Stimulated activated CD4-positive, alpha-beta T cell treated with anti-CD3 and anti-CD28 coated beads, Interleukin-4, amount 100 ng/mL, for 1 hour (primary cell): Measurements from ENCODE around the gene CIT.

Source experiments
- DNase-seq: peaks from one replicate; pipeline ENCODE4 v3.0.0-alpha.2; 2020

Gene CIT

DNA sequence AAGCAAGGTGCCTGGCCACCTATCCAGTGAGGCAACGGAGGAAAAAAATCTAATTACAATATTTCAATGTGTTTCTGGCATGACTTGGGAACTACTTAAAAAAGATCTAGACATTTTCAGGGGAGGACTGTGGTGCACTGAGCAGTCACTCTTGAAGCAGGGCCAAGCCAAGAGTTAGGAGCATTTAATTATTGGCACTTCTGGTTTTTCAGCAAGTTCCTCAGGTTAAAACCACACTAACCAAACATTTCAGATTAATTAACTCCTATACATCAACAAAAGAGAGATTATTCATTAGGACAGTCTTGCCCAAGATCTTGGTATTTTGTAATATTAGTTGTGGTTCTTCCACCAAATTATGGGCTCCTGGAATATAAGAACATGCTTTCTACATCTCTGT lies 183.6 kb downstream of the CIT start:
- no peak for DNase-seq

DNA sequence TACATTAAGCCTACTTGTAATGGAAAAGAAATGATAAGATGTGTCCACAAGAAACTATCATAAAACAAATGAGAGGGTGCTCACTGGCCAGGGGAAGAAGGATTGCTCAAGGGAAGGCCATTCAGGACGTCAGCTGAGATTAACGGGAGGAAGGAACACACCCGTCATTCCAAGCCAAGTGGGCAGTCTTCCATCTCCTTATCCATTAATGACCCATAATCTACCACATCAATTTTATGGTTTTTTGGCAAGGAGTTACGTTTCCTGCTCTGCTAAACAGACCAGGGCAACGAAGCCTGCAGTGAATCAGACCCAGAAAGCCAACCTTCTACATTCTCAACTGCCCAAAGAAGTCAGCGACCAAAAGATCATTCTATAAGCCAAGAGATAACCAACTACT lies 184.1 kb downstream of the CIT start:
- no peak for DNase-seq

DNA sequence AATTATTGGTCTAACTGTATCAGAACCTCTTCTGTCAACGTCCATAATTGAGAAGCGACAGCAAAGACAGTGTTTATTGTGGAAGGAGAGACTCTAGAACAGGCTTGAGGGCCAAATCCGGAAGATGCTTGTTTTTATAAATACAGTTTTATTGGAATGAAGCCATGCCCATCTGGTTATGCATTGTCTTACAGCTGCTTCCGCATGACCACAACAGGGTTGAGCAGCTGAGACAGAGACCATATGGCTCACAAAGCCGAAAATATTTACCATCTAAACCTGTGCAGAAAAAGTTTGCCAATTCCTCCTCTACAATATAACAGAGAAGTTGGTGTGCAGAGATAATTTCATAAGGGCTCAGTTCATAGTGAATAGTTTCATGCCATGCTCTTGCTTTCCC lies 184.7 kb downstream of the CIT start:
- DNase-seq = no peak

GRCh38 chr12:119691202-119691810 lies 185.8 kb downstream of the CIT start:
- DNase-seq = no peak

DNA sequence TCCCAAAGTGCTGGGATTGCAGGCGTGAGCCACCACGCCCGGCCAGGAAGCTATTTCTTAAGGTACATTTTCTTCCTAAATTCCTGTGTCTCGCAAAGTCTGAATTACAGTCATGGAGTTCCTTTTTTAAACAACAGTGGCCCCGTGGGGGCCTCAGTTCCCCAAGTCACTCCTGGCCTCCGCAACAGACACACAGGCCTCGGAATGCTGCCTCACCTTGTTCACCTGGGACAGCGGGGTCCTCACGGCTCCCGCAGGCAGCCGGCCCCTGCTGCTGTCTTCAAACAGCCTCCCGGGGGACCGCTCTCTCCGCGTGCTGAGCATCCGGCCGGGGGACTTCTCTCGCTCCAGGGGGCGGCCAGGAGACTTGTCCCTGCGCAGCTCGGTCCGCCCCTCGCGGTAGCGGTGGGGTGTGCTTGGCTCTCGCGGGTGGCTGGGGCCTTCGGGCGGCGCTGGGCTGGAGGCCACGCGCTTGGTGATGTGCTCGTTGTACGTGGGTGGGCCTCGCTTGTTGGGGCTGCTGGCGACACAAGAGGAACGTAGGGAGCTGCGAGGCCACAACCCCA lies 187.1 kb downstream of the CIT start:
- no peak for DNase-seq

DNA sequence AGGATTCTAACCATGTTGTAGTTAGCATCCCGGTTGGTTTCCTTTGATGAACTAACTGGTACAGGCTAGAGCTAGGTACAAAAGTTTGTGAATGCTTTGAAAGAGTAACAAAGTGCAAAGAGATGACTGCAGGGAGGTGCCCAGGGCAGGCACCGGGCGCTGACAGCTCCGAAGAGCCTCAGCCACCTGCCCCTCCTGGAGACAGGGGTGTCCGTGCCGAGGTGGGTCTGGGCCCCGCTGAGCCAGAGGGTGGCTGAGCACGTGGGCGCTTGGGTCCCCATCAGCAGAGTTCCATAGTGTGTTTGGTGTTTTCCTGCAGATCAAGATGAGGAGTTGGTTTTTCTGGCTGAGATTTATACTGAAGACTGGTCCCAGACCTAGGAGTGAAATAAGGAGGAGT lies 189.2 kb downstream of the CIT start:
- DNase-seq = no peak

DNA sequence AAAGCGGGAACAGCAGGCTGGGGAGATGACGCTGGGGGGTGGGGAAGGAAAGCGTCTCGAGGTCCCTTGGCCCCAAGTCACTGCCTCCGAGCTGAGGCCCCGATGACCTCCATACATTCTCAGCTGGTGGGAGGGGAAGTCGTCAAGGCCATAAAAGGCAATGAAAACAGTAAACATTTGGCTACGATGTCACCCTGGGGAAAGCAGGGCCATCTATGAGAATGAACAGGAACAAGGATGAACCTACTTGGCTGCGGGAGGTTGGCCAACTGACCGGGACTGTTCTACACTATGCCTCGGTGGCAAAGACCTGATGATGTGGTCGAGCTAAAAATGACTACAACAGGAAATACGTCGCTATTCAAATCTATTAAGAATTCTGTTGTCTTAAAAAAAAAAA lies 189.7 kb downstream of the CIT start:
- no peak for DNase-seq

GRCh38 chr12:119686776-119687175 lies 190.3 kb downstream of the CIT start:
- DNase-seq = no peak

GRCh38 chr12:119686355-119686754 lies 190.8 kb downstream of the CIT start:
- no peak for DNase-seq

DNA sequence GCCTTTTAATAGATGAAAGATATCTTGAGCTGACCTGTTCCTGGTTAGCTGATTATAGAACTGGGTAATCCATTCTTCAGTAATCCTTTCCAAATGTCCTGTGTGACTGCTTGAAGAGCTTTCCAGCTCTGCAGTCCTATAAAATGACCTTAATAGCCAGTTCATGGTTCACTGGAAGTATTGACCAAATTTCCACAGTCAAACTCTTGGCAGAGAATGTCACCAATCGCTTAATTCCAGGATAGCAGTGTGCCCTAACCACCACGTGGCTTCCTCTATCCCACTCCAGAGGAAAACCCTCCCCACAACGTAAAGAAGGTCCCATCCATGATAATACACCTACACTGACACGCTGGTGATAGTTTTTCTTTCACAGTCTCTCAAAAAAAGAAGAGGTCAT lies 191.7 kb downstream of the CIT start:
- no peak for DNase-seq

GRCh38 chr12:119684711-119685369 lies 192.3 kb downstream of the CIT start:
- DNase-seq = no peak

DNA sequence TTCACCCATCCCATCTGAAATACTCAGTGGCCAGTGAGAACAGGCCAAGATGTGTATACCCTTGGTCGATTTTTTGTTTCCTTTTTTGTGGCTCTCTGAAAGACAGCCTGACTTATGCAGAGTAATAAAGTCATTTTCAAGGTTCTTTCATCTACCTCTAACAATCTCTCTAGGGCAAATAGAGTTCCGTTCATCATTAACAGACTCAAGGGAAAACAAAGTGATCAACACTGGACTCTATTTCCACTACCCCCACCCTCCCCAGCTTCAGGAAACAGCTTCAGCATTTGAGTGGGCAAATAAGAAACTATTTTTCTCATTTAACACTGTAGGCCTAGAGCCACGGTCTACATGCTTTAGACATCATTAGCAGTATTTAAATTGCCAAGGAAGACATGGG lies 193.3 kb downstream of the CIT start:
- no peak for DNase-seq

- DNase-seq = no peak
These were observed 193.7 kb downstream of the CIT start for GRCh38 chr12:119683413-119683812.

- no peak for DNase-seq
These were observed 194.4 kb downstream of the CIT start for GRCh38 chr12:119682639-119683252.

GRCh38 chr12:119681728-119682638 lies 195.1 kb downstream of the CIT start:
- DNase-seq = no peak

DNA sequence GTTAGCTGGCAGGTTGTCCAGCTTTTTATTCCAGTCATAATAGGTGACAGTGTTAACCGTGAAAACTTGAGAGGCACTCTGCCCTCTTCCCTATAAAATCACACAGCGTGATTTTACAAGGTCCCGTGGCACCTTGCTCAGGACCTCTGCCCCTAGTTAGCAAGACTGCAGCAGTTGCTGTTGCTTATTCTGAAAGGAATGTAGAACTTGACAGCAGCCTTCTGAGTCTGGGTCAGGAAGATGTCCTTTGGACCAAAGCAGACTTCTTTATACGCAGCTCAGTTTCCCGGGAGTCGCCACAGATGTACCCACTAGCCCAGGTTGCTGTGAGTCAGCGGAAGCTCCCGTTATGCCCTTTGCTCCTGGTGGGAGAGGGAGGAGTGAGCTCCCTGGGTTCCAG lies 196.0 kb downstream of the CIT start:
- no peak for DNase-seq

GRCh38 chr12:119679490-119679889 lies 197.6 kb downstream of the CIT start:
- DNase-seq = no peak

- DNase-seq = no peak
These were observed 198.0 kb downstream of the CIT start for GRCh38 chr12:119679081-119679480.

- no peak for DNase-seq
These were observed 198.7 kb downstream of the CIT start for GRCh38 chr12:119678459-119678858.

GRCh38 chr12:119676573-119676972 lies 200.5 kb downstream of the CIT start:
- DNase-seq = no peak

GRCh38 chr12:119676022-119676421 lies 201.1 kb downstream of the CIT start:
- DNase-seq = no peak

DNA sequence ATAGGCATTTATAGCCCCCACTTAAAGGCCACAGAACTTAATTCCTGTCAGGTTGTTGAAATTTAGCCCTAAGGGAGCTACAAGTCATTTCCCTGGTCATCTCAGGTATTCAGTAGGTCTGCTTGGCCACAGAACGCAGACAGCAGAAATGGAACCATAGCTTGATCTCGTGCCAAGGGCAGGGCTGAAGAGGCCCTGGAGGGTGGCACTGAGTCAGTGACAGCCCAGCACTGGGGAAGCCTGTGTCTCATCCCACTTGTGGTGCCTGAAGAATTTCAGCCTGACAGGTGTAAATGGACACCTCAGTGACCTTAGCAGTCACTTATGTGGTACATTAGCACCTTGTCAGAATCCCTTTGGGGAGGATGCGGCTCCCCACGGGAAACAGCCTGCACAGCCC lies 202.6 kb downstream of the CIT start:
- DNase-seq = no peak

GRCh38 chr12:119673634-119674033 lies 203.5 kb downstream of the CIT start:
- DNase-seq = no peak
